SKM-1 (cell line): ENCODE measurements around the gene PHKA2.
"Not testable (repeated sequence)": the region's sequence is repeated elsewhere in the genome, so short reads cannot be mapped to it uniquely, and the experiment has no call there.

Source experiments
- DNase-seq: peaks from one replicate; lab custom pipeline; 2025; ENCODE audit not compliant: unreplicated experiment; lab: John Stamatoyannopoulos, UW

The PHKA2 gene

DNA sequence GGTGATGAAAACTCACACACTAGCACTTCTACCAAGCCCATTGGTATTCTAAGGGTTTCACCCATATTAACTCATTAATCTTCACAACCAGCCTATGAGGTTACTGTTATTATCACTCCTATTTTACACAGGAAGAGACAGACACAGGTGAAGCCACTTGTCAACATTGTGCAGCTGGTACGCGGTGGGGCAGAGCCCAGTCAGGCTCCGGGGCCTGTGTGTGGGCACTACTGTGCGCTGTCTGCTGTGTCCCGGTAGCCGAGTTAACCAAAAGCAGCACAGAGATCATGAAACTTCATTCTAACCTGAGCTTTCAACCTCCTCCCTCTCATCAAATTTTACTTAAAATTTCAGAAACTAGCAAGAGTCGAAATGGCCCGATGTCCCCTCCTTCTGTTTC, 111.3 kb downstream of the PHKA2 start:
- DNase-seq, result no peak

DNA sequence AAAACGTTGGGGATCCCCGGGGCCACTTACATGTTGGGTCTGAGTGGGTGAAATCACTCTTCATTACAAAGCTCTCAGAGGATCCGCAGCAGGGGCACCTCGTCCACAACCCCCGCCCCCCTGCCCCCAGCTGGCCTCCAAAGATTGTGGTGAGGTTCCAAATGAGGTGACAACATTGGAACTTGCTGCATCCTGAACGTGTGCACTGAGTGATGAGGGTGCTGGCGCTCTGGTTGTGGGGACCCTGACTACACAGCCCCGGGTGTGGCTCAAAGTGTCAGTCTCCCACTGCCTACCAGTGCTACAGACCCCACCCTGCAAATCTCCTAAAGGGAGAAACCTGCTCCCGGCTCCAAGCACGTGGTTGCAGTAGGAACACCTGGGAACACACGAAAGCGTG, 111.9 kb downstream of the PHKA2 start:
- DNase-seq, result no peak

- no peak for DNase-seq
These were observed 112.6 kb downstream of the PHKA2 start for GRCh38 chrX:18871161-18871890.

DNA sequence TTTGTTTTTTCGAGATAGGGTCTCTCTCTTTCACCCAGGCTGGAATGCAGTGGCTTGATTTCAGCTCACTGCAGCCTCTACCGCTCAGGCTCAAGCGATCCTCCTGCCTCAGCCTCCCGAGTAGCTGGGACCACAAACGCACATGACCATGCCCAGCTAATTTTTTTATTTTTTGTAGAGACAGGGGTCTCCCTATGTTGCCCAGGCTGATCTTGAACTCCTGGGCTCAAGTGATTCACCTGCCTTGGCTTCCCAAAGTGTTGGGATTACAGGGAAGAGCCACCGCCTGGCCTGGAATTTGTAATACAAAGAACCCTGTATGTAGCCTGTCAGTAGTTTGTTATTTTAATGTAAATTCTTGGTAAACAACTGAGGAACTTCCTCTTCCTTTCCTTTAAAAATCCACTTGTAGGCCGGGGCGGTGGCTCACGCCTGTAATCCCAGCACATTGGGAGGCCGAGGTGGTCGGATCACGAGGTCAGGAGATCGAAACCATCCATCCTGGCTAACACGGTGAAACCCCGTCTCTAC, 119.5 kb downstream of the PHKA2 start:
- DNase-seq, result no peak

DNA sequence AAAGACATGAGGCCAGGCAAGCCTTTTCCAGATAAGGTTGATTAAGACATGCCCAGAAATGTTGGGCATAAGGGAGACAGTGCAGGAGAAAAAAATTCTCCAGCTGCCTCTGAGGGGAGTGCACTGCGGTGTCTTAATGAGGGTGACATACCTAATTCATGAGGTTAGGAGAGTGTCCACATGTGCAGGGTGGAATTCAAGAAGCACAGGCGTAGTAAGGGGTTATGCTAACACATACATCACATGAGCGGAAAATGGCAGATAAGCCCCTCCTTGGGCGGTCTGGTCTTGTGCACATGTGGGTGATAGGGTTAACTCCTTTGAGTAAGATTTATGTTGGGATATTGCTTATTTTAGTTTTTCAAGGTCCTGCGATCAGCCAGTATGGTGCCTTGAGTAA, 122.4 kb downstream of the PHKA2 start:
- DNase-seq, result no peak

DNA sequence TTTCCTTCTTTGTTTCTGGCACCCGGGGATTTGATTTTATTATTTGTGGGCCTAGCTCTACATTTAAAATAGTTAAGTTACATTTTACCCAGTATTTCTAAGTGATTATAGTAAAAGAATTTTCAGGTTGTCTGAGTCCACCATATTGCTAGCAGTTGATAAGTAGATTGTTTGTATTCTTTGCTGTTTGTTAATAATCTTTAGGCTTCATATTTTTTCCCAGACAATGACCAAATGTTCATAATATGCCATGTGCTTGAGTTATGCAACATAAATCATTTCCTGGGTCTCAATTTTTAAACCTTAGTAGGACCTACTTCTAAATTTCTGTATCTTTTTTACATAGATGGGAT, 127.3 kb downstream of the PHKA2 start:
- DNase-seq, result no peak

DNA sequence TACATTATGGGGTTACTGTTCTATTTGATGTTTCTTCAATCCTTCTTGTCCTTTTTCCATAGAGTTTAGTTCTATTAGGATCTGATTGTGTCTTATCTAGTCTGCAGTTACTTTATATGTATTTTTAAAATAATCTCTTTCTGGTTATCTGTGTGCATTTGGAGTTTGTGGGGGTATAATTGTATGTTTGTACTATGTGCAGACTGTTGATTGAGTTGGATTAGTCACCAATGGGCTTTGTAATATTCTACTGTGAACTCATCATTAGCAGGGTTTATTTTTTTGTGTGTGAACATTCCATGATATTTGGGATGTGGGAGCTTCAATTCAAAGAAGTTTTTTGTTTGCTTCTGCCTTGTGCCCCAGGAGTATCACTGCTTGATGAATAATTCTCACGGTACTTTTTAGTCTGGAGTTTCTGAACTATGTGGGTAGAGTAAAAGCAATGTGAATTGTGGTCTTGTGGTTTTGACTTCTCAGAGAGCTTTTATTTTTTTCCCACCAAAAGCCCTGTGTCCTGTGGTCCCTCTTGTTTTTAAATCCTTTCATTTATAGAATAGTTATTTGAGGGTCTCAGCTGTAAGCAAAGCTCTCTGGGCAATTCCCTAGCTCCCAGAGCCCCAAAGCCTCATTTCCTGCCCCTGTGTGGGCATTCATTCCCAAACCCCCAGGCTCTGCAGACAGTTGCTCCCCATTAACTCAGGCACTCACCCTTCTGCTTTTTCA, 127.8 kb downstream of the PHKA2 start:
- no peak for DNase-seq

- DNase-seq, result not testable (repeated sequence)
These were observed 136.0 kb downstream of the PHKA2 start for GRCh38 chrX:18847901-18848300.
